ENCODE results near the gene NR4A3.

DNA sequence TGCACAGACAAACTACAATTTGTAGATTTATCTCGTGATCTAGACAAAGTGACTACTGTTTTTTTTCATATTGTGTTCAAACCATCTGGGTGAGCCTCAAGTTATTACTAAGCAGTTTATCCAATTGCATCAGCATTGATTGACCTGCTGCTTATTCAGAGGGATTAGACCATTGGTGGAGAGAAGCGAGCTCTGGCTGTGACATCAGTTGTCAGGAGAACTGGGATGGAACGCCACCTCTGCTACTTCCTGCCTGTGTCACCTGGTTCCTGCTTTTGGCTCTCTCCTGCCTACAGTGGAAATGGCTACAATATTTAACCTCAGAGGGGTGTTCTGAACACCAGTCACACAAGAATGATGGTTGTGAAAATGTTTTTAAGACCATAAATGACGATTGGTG is 12.1 kb downstream of the NR4A3 start:
- no peak for TF ChIP-seq TAF1 (IDR thresholded peaks at IDR 0.05; ENCODE audit: low read depth)
- TF ChIP-seq CREB1 (IDR thresholded peaks at IDR 0.05; ENCODE audit: low read depth): no peak
- TF ChIP-seq YY1 (IDR thresholded peaks at IDR 0.05; ENCODE audit: low read depth): no peak
- TF ChIP-seq, protein P1, sequence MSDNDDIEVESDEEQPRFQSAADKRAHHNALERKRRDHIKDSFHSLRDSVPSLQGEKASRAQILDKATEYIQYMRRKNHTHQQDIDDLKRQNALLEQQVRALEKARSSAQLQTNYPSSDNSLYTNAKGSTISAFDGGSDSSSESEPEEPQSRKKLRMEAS (IDR thresholded peaks at IDR 0.05): no peak
- TF ChIP-seq, protein P2, sequence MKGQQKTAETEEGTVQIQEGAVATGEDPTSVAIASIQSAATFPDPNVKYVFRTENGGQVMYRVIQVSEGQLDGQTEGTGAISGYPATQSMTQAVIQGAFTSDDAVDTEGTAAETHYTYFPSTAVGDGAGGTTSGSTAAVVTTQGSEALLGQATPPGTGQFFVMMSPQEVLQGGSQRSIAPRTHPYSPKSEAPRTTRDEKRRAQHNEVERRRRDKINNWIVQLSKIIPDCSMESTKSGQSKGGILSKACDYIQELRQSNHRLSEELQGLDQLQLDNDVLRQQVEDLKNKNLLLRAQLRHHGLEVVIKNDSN (IDR thresholded peaks at IDR 0.05): no peak
- no peak for TF ChIP-seq CEBPB (IDR thresholded peaks at IDR 0.05)
- no peak for TF ChIP-seq NFIC (IDR thresholded peaks at IDR 0.05)
- TF ChIP-seq, protein P3, sequence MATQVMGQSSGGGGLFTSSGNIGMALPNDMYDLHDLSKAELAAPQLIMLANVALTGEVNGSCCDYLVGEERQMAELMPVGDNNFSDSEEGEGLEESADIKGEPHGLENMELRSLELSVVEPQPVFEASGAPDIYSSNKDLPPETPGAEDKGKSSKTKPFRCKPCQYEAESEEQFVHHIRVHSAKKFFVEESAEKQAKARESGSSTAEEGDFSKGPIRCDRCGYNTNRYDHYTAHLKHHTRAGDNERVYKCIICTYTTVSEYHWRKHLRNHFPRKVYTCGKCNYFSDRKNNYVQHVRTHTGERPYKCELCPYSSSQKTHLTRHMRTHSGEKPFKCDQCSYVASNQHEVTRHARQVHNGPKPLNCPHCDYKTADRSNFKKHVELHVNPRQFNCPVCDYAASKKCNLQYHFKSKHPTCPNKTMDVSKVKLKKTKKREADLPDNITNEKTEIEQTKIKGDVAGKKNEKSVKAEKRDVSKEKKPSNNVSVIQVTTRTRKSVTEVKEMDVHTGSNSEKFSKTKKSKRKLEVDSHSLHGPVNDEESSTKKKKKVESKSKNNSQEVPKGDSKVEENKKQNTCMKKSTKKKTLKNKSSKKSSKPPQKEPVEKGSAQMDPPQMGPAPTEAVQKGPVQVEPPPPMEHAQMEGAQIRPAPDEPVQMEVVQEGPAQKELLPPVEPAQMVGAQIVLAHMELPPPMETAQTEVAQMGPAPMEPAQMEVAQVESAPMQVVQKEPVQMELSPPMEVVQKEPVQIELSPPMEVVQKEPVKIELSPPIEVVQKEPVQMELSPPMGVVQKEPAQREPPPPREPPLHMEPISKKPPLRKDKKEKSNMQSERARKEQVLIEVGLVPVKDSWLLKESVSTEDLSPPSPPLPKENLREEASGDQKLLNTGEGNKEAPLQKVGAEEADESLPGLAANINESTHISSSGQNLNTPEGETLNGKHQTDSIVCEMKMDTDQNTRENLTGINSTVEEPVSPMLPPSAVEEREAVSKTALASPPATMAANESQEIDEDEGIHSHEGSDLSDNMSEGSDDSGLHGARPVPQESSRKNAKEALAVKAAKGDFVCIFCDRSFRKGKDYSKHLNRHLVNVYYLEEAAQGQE (IDR thresholded peaks at IDR 0.05; ENCODE audit: low read depth): no peak
- TF ChIP-seq EGR1 (IDR thresholded peaks at IDR 0.05): no peak
- TF ChIP-seq EP300 (IDR thresholded peaks at IDR 0.05; ENCODE audit: borderline replicate concordance): no peak

All from Ishikawa (cell line).